Left renal cortex interstitium (tissue), 4 donors: ENCODE data around the gene SPTBN1. TPM values are rescaled to one million over a fixed set of nuclear protein-coding genes. Genes with fewer than 3 reads are reported as not detected.
"Not testable (repeated sequence)": the region's sequence is repeated elsewhere in the genome, so short reads cannot be mapped to it uniquely, and the experiment has no call there.

Source experiments
- DNase-seq, 4 donors: peaks; one replicate each; pipeline ENCODE4 v3.0.0-alpha.2; 2013; ENCODE audit warnings: low read depth in 4 of 4, low spot score in 2 of 4, missing footprints in 1 of 4
- polyA plus RNA-seq, 4 donors: library from polyadenylated mRNA; unstranded; fragments of 120-200 nt; gene quantifications; one replicate each; pipeline ENCODE4 v1.2.1, GENCODE V29; 2013; ENCODE audit not compliant: insufficient read length in 4 of 4

Gene SPTBN1
- polyA plus RNA-seq, 4 donors: 215 to 262 (median 233) TPM

DNA sequence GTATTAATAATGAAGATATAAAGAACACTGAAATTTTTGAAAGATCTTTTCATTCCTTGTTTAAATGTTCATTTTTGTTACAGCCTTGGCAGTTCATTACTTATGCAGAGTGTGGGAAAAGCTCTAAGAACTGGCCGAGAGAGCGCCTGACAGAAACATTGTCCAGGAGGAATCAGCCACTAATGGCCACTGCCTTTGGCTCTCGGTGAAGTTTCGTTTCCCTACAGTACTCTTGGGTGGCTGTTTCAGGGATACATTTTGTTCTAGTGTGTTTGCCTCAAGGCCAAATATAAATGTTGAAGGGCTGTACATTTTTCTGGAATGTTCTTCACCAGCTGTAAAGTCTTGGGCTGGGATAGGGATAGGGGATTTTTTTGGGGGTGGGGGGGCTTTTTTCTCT lies 10.7 kb downstream of the SPTBN1 start:
- no peak for DNase-seq

DNA sequence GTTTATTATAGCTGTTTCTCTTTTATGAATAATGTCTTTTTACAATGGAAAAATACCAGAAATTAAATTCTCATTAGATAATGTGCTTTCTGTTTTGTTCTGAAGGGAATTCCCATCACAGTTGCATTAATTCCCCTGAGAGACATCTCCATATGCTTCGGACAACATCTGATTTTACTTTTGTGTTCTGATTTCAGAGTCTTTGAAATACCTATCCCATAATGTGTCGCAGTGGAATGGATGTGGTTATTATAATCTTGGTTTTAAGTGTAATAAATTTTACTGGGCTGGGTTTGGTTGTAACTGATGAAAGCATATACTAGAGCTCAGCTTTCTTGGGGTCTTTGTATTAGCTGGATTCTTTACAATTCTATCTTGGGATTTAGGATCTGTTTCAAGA lies 12.5 kb downstream of the SPTBN1 start:
- no peak for DNase-seq

DNA sequence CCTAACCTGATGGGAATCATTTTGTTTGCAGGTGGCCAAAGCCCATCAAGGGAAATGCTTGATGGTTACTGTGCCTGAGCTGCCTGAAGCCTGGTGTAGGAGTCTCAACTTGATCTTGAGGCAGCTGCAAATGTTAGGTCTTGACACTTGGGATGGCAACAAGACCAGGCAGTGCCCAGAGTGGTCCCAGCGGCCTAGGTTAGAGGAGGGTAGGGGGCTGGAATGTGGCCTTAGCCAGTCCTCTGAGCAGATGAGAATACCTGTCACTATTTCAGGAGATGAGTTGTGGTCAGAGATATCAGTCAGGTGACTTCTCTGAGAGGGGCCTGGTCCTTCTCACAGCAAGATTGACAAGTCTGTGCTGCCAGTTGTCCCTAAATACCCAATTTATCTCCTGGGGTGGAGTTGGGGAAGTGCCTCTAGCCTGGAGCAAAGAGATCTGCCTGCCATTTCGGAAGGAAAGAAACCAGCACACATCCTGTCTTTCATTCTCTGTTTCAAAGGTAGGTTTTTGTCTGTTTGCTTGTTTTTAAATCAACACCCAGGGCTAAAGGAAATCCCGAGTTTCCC lies 13.4 kb downstream of the SPTBN1 start:
- DNase-seq: no peak

DNA sequence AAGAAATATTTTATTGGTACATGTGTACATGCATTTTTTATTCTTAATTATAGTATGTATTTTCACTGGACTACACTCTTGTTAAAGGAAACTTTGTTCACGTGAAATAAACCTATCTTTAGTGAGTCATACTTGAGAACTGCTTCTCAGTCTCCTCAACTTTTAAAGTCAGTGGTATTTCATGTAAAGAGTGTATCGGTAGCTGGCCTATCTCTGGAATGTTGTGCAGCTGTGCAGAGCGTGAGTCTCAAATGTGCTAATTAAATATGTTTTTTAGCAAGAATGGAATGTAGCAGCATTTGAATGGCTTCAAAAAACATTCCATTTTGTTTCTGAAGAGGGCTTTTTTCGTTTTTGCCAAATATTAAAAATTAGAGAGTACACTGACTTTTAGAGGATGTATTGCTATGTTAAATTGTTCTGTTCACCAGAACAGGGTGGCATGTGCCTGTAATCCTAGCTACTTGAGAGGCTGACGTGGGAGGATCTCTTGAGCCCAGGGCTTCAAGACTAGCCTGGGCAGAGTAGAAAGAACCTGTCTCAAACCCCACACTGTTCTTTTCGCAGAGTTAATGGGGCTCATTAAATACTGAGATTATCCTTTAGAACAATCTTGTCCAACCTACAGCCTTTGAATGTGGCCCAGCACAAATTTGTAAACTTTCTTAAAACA lies 14.3 kb downstream of the SPTBN1 start:
- no peak for DNase-seq

DNA sequence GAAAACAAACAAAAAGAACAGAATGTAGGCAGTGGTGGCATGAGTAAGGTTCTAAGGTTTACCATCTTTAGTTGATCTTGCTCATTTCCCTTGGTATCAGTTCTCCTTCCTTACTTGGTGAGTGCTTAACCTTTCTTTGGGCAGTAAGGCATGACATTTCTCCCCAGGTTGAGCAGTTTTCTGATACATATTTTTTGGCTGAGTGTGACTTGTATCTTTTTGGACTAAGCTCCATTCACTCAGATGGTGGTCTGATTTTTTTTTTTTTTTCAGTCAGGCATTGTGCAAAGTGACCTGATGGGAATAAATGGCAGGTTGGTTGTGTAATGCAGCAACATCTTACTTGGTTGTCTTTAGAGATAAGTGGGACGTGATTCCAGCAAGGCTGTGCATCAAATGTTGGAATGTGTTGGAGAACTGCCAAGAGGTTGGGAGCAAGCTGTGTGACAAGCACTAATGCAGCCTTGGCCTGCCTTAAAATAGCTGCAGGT lies 15.1 kb downstream of the SPTBN1 start:
- DNase-seq: peak in 2 of 4 donors; percentile 46 to 55

DNA sequence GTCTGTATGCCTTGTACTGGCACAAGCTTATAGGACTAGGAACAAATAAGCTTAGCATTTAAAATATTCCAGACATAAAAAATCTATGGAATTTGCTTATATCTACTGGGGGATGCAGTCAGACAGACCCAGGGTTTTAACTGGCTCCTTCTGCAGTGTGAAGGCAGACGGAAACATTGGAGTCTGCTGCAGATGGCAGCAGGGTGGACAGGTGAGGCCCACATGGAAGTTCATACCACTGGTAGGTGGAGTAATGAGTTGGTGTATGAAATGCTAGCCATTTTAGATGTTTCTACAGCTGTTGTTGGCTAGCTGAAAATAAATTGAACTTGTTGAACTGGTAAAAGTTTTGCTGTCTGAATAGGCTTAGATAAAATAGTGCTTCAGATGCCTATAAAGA lies 17.7 kb downstream of the SPTBN1 start:
- no peak for DNase-seq

DNA sequence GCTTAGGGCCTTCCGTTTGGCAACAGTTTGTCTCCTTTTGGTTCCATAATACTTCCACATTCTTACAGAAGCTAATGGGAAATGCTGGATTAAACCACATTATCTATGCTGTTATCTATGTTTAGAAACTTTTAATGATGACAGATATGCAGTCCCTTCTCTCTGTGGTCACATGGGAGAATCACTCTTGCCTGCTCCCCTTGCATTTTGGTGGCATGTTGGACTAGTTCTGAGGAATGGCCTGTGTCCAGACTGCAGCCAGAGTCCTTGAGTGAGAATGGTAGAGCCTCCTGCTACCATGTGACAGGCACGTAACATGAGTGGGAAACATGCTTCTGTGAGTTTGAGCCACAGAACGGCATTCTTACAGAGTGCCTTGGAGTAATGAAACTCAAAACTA lies 19.2 kb downstream of the SPTBN1 start:
- no peak for DNase-seq

DNA sequence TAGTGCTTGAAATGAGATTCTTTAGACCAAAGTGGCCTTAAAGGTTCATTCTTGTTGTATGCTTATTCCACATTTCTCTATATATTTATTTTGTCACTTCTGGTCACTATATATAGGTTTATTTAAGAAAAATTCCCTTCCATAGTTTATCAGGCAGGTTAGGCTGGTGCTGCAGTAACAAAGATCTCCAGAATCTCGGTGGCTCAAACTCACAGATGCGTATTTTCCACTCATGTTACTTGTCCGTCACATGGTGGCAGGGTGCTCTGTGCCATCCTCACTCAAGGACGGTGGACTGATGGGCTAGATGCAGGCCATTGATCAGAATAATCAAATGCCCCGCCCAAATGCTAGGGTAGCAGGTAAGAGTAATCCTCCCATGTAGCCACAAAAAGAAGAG lies 19.8 kb downstream of the SPTBN1 start:
- no peak for DNase-seq

DNA sequence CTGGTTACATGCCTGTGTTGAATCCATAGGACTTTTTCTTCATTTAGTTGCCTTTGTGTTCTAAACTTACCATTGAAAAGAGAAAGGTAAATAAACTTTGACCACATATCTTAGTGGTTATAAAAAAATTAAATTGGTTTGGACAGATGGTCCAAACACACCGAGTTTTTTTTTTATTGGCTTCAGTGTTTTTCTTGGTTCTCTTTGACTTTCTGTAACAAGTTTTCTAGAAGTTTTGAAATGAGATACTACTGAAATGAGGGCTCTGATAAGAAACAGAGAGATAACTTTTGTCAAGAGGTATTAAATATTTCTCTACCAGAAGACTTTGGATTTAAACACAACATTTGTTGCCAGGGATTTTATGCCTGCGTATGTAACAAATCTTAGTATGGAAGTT lies 20.7 kb downstream of the SPTBN1 start:
- no peak for DNase-seq

DNA sequence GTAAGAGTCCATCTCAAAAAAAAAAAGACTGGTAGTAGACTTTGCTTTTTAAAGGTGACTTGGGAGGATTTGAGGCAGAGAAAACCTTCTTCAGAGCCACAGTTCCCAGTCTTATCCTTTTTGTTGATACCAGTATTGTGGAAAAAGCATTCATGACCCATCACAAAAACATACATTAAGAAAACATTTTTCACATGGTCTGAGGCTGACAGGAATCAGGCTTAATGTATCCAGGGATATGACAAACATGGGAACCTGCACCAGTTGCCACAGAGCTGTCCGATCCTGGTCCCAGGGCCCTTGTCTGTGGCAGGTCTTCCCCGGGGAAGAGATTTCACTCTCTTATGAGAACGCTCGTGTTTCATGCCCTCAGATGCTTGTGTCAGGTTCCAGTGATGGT lies 21.8 kb downstream of the SPTBN1 start:
- DNase-seq: no peak

DNA sequence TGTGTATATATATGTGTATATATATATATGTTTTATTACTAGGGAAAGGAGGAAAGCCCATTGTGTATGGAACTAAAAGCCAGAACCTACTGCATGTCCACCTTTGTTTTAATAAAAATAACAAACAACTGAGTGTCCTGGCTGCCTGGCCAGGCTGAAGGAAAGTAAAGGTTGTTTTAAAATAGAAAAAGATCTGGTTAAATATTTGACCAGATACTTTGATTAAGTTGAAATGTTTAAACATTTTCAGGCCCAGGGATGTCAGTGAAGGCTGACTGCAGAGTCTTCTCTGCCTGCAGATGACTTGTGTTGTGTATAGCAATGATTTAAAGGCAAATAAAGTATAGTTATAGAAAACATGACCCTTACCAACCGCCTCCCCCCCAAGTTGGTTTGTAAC lies 22.8 kb downstream of the SPTBN1 start:
- no peak for DNase-seq

DNA sequence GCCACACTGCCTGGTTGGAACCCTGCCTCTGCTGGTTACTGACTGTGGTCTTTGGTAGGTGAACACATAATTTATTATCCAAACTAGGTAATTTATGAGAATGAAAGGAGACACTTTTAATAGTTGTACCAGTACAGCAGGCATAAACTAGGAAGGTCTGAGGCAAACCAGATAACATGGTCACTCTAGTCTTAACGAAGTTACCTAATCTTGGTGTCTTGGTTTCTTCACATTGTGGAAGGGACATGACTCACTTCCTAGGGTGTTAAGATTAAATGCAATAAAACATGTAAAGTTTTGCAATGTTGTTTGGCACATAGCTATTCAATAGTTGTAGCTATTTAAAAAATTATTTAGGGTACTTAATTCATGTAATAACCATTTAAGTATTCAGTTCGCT lies 23.3 kb downstream of the SPTBN1 start:
- DNase-seq: no peak

DNA sequence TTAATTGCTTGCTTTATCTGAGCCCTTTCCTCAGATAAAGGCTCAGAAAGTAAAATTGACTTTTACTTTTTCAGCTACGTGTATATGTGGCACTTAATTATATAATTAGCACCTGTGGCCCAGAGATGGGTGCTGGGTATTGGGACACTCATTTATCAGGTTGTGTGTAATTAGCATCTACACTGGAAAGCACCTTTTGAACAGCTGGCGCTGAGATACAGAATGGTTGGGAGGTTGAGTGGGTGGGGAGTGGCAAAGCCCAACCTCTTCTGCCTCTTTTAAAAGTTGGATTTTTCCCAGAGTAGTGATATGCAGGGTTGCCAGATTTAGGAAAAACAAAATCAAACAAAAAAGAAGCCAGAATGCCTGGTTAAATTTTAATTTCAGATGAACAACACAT lies 23.9 kb downstream of the SPTBN1 start:
- DNase-seq: no peak

DNA sequence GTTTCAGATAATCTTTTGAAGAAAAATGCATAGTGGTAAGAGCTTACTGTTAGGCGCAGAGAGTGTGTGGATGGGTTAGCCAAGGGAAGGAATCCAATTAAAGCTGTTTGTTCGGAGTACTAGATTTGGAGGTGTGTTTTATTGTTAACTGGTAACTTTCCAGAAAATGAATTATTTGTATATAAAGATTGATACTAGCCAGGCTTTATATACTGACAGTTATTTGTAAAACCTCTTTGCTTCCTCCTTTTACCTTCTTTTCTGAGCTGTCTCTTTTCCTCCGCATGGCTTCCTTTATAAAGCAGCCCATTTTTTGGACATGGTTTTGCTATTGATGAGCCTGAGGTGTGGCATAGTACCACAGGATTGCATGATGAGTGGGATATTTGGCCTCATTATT lies 25.6 kb downstream of the SPTBN1 start:
- no peak for DNase-seq

DNA sequence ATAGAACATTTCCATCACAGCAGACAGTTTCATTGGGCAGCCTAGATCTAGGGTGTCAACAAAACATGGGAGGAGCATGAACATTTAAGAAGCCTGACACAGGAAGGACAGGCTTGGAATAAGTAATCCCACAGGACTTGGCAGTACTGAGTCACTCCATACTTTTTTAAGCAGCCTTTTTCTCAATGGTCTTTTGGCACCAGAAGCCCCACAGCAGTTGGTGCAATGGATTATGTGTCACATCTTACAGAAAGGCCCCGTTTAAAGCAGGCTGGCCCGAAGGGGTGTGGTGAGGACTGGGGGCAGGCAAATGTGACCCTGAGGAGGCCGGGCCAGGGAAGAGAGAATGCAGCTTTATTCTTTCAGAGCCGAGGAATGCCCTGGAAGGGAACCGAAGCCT lies 26.6 kb downstream of the SPTBN1 start:
- no peak for DNase-seq

DNA sequence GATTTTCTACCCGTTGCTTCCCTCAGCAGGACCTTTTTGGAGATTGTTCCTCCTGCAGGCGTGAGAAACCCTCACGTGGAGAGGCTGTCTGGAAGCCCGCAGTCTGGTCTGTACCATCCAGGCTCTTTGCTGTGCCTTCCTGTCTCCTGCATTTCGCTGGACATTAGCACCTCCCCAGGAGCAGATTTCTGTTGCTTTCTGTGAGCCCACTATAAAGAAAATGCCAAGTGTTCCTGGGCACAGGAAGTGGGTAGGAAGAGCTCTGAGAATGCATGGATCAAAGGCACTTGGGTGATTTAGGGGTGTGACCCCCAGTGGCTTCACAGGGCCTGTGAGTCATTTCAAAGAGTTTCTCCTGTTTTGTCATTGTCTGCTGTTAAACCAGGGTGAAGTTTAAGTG lies 27.3 kb downstream of the SPTBN1 start:
- no peak for DNase-seq

DNA sequence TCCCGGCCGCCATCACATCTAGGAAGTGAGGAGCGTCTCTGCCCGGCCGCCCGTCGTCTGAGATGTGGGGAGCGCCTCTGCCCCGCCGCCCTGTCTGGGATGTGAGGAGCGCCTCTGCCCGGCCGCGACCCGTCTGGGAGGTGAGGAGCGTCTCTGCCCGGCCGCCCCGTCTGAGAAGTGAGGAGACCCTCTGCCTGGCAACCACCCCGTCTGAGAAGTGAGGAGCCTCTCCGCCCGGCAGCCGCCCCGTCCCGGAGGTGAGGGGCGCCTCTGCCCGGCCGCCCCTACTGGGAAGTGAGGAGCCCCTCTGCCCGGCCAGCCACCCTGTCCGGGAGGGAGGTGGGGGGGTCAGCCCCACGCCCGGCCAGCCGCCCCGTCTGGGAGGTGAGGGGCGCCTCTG lies 29.6 kb downstream of the SPTBN1 start:
- not testable (repeated sequence) for DNase-seq

DNA sequence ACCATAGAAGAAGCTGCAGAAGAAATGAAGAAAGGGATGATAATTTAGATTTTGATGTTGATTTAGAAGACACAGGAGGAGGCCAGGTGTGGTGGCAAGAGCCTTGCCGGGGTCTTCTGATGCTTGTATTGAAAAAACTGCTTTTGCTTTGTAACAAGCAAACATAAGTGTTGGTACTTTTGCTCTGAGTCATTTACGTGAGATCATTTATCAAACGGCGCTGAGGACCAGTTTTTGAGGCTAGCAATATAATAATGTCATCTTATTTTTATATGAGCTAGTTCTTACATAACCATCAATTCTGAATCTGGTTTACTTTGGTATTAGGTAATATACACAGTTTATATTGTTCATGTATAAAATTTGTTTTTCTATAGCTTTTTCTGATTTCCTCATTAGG lies 30.6 kb downstream of the SPTBN1 start:
- DNase-seq: no peak

DNA sequence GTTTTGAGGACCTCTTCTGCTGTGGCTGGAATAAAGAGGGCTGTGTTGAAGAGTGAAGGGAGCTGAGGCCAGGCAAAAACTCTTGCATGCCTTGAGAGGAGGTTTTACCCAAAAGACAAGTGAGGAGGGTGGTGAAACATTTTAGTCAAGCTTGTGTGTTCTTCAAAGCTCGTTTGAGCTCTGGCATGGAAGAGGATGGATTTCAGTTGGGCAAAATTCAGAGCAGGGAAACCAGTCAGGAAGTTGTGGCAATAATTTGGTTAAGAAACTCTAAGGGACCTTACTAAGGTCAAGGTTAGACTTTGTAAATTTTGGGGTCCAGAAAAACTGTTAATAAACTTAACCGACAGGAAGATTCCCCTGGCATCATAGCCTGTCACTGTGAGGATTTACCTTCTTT lies 34.7 kb downstream of the SPTBN1 start:
- no peak for DNase-seq

DNA sequence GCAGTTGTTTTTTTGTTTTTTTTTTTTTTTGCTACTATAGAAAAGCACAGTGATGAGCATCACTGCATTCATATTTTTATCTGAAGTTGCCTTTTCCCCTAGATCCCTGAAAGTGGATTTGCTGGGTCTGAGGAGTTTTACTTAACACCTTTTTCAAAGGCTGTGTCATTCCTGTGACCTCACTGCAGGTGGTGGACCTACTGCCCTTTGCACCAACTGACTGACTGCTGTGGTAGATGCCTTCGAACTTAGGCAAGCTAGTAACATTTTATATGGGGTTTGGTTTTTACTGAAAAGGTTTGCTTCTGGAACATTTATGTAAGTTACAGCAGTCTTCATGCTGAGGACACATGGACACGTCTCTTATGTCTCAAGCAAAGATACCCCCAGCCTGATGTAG lies 36.2 kb downstream of the SPTBN1 start:
- no peak for DNase-seq

DNA sequence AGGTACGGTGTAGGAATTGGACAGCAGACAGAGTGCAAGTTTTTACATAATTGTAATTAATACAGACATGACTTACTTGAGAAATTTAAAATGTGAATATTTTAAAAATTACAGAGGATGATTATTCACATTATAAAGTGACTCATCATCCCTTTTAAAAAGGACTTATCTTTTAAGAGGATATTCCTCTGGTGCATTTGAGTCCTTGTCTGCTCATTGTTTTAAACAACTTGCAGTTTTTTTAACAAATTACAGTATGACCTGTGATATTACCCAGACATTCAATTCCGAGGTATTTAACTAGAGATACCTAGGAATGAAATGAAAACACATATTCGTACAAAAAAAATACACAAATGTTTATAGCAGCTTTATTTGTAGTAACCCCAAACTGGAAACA lies 38.0 kb downstream of the SPTBN1 start:
- no peak for DNase-seq

DNA sequence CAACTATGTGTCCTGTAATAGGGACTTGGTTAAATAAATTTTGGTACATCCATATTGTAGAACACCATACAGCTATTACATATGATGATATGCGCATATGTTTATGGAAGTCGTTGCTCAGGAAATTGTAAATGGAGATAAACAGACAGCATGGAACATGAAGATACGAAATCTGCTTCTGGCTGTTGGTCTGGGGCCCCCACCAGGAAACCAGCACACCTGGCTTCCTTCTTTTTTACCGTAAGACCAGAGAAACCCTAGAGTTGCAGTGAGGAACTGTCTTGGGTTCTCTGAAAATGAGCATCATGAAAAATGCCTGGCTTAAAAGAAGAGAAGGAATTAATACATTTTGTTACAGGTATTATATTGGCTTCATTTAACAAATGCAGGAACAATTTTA lies 40.8 kb downstream of the SPTBN1 start:
- DNase-seq: no peak
